CD8-positive, alpha-beta memory T cell (primary cell): Measurements from ENCODE around the gene INTS4. TPM values are rescaled to one million over a fixed set of nuclear protein-coding genes. Genes with fewer than 3 reads are reported as not detected.
"Not testable (repeated sequence)": the region's sequence is repeated elsewhere in the genome, so short reads cannot be mapped to it uniquely, and the experiment has no call there.

ENCODE experiments used
- CTCF ChIA-PET: fragments of 350-600 bp; sonication (Branson Sonifier 250); formaldehyde crosslinking; loops from one replicate; lab custom pipeline; 2021; ENCODE audit warnings: antibody characterized with exemption; lab: Charles Lee
- POLR2A ChIA-PET: fragments of 350-600 bp; sonication (Branson Sonifier 250); formaldehyde crosslinking; loops from one replicate; lab custom pipeline; 2021; ENCODE audit warnings: antibody characterized with exemption; lab: Charles Lee
- DNase-seq, 5 donors: peaks; one replicate each; pipeline versions ENCODE4 v3.0.0 to v3.0.0-alpha.2; 2020 to 2022; ENCODE audit warnings: mixed read lengths in 1 of 5
- H3K27ac ChIP-seq: one replicate; pipeline ENCODE4 v1.7.0; 2013; ENCODE audit warnings: low read depth, mild to moderate bottlenecking, low read length, moderate library complexity
- H3K27me3 ChIP-seq: 2 replicates; pipeline ENCODE4 v1.7.0; 2013; ENCODE audit warnings: low read length, mild to moderate bottlenecking; ENCODE audit not compliant: insufficient read depth, poor library complexity, severe bottlenecking
- H3K36me3 ChIP-seq: 2 replicates; pipeline ENCODE4 v1.7.0; 2013; ENCODE audit warnings: mild to moderate bottlenecking, low read length, moderate library complexity; ENCODE audit not compliant: insufficient read depth
- H3K4me1 ChIP-seq: 2 replicates; pipeline ENCODE4 v1.7.0; 2013; ENCODE audit warnings: mild to moderate bottlenecking, low read length, moderate library complexity; ENCODE audit not compliant: insufficient read depth
- H3K4me3 ChIP-seq: 2 replicates; pipeline ENCODE4 v1.7.0; 2013; ENCODE audit warnings: mild to moderate bottlenecking, low read length
- H3K9me3 ChIP-seq: 2 replicates; pipeline ENCODE4 v1.7.0; 2013; ENCODE audit warnings: mild to moderate bottlenecking, low read length
- H3K27ac Mint-ChIP-seq, 8 donors: one replicate each; pipeline ENCODE4 v1.8.0; 2020 to 2021; ENCODE audit warnings: mixed read lengths in 8 of 8, mild to moderate bottlenecking in 6 of 8, inconsistent platforms in 3 of 8, moderate library complexity in 3 of 8
- H3K27me3 Mint-ChIP-seq, 2 donors: one replicate each; pipeline ENCODE4 v1.8.0; 2020 to 2021; ENCODE audit warnings: mixed read lengths in 2 of 2, mild to moderate bottlenecking in 1 of 2, moderate library complexity in 1 of 2
- H3K36me3 Mint-ChIP-seq, 3 donors: one replicate each; pipeline ENCODE4 v1.8.0; 2020 to 2021; ENCODE audit warnings: mixed read lengths in 3 of 3, inconsistent platforms in 1 of 3, mild to moderate bottlenecking in 1 of 3
- H3K4me1 Mint-ChIP-seq, 3 donors: one replicate each; pipeline ENCODE4 v1.8.0; 2020 to 2021; ENCODE audit warnings: mixed read lengths in 3 of 3, inconsistent platforms in 1 of 3, mild to moderate bottlenecking in 1 of 3
- H3K4me3 Mint-ChIP-seq, 7 donors: one replicate each; pipeline ENCODE4 v1.8.0; 2020 to 2021; ENCODE audit warnings: mixed read lengths in 7 of 7, mild to moderate bottlenecking in 6 of 7, moderate library complexity in 4 of 7, inconsistent platforms in 2 of 7
- H3K9me3 Mint-ChIP-seq, 5 donors: one replicate each; pipeline ENCODE4 v1.8.0; 2020 to 2022; ENCODE audit warnings: mixed read lengths in 5 of 5, mild to moderate bottlenecking in 3 of 5, moderate library complexity in 2 of 5, inconsistent platforms in 1 of 5
- polyA plus RNA-seq: library from polyadenylated mRNA; unstranded; fragments of 300-500 nt; fragmentation: Illumina TruSeq; gene quantifications from one replicate; pipeline ENCODE4 v1.2.3, GENCODE V29; 2021
- total RNA-seq, 2 experiments: library from RNA; stranded (reverse); gene quantifications; one replicate each; pipeline ENCODE4 v1.2.3, GENCODE V29; 2021

The INTS4 gene
- total and polyA plus RNA-seq, 3 experiments from 2014 or later, result 44.5 to 54.9 (median 52.2) TPM

DNA sequence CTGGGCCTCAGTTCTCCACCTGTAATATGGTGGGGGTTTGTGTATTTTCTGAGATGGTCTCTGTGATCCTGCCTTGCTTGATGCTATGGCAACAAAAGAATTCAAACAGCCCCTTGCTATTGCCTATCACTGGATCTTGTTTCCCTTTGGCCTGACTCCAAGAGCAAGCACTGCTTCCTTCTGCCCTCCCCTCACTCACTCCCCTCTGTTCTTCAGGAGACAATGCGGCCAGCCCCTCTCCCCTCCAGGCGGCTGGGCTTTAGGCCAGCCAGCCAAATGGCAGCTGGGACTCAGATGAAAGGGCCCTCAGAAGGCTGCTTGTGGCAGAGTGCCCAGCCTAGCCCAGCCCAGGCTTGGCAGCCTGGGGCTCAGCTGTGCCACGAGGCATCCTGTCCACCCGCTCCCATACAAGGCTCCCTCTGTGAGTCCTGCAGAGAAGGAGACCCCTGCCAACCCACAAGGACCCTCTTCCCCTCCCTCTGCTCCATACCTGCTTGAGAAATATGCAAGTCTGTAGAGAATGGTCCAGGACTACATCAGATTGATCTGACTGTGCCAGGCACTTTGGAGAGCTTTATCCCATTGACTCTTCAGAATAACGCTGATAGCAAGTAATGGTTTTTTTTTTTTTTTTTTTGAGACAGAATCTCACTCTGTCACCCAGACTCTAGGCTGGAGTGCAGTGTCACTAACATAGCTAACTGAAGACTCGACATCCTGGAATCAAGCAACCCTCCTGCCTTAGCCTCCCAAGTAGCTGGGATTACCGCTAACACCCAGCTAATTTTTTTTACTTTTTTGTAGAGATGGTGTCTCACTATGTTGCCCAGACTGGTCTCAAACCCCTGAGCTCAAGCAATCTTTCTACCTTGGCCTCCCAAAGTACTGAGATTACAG lies 36.2 kb upstream of the INTS4 start:
- H3K36me3 ChIP-seq, result no peaks in the 10 kb centered on the region
- Mint-ChIP-seq H3K27me3 (peaks cover 1 to 6% of the 10 kb centered on the region in 2 donors), H3K27ac (no peak overlapping the region), H3K4me1 (no peaks in the 10 kb centered on the region), H3K9me3 (no peaks in the 10 kb centered on the region), H3K4me3 (no peak overlapping the region), H3K36me3 (no peaks in the 10 kb centered on the region)
- no peaks in the 10 kb centered on the region for H3K4me1 ChIP-seq
- no peak for DNase-seq
- ChIA-PET CTCF (interaction anchor here (1.6 kb wide), 1 partner anchor 15 kb away, joined by 8 read pairs; no protein-coding TSS in a partner anchor), POLR2A (no interaction called here)
- H3K27me3 ChIP-seq, result no peaks in the 10 kb centered on the region
- H3K4me3 ChIP-seq, result no peak overlapping the region
- H3K27ac ChIP-seq, result no peak overlapping the region
- H3K9me3 ChIP-seq, result no peaks in the 10 kb centered on the region

- H3K9me3 ChIP-seq, H3K27ac ChIP-seq, H3K4me1 Mint-ChIP-seq, POLR2A ChIA-PET, H3K4me3 ChIP-seq, H3K4me1 ChIP-seq, H3K9me3 Mint-ChIP-seq, CTCF ChIA-PET, DNase-seq, H3K4me3 Mint-ChIP-seq, H3K36me3 ChIP-seq, H3K36me3 Mint-ChIP-seq, H3K27me3 ChIP-seq: not testable (repeated sequence)
- Mint-ChIP-seq H3K27me3 (peaks cover 2 to 10% of the 10 kb centered on the region in 2 donors), H3K27ac (peak overlapping the region in 1 of 8 donors; percentile 52)
Measured at GRCh38 chr11:78028423-78028822, 34.0 kb upstream of the INTS4 start.

DNA sequence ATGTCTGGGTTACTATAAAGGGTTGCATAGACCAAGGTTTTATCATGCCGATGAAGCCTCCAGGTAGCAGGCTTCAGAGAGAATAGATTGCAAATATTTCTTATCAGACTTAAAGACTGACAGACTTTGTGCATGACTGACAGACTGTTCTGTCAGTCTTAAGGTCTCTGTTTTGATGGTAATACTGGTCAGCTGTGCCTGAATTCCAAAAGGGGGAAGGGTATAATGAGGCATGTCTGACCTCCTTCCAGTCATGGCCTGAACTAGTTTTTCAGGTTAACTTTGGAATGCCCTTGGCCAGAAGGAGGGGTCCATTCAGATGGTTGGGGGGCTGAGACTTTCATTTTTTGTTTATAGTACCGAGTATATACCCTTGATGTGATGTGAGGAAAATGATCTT lies 33.3 kb upstream of the INTS4 start:
- Histone ChIP-seq H3K36me3 (no peaks in the 10 kb centered on the region), H3K4me3 (no peak overlapping the region), H3K9me3 (no peaks in the 10 kb centered on the region), H3K4me1 (no peaks in the 10 kb centered on the region), H3K27ac (no peak overlapping the region), H3K27me3 (no peaks in the 10 kb centered on the region)
- H3K27me3 Mint-ChIP-seq, result peaks cover 5 to 14% of the 10 kb centered on the region in 2 donors
- ChIA-PET CTCF (no interaction called here), POLR2A (no interaction called here)
- no peaks in the 10 kb centered on the region for H3K9me3 Mint-ChIP-seq
- H3K4me3 Mint-ChIP-seq, result no peak overlapping the region
- H3K4me1 Mint-ChIP-seq, result peaks cover 0 to 2% (median 0%) of the 10 kb centered on the region in 3 donors
- no peaks in the 10 kb centered on the region for H3K36me3 Mint-ChIP-seq
- H3K27ac Mint-ChIP-seq, result no peak overlapping the region
- DNase-seq, result no peak

DNA sequence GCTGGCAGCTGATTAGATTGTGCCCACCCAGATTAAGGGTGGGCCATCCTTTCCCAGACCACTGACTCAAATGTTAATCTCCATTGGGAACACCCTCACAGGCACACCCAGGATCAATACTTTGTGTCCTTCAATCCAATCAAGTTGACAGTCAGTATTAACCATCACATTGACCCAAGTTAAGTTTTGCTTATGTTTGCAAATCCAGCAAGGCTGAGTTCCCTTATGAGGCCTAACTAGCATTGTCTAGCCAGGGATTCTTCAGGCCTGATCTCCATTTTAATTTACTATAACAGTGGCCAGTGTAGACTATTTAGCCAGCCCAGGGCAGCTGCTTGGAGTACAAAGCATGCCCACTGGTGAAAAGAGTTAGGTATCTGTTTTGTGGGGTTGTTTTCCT lies 30.9 kb upstream of the INTS4 start:
- Histone ChIP-seq H3K36me3 (no peaks in the 10 kb centered on the region), H3K9me3 (no peaks in the 10 kb centered on the region), H3K27ac (no peak overlapping the region), H3K27me3 (no peaks in the 10 kb centered on the region), H3K4me1 (no peaks in the 10 kb centered on the region), H3K4me3 (no peak overlapping the region)
- no peak overlapping the region for H3K4me3 Mint-ChIP-seq
- peaks cover 0 to 4% (median 0%) of the 10 kb centered on the region in 3 donors for H3K4me1 Mint-ChIP-seq
- no peaks in the 10 kb centered on the region for H3K9me3 Mint-ChIP-seq
- POLR2A ChIA-PET, result no interaction called here
- H3K27ac Mint-ChIP-seq, result peak overlapping the region in 1 of 8 donors; percentile 63
- H3K36me3 Mint-ChIP-seq, result no peaks in the 10 kb centered on the region
- CTCF ChIA-PET, result no interaction called here
- peaks cover 11 to 27% of the 10 kb centered on the region in 2 donors for H3K27me3 Mint-ChIP-seq
- DNase-seq, result no peak

DNA sequence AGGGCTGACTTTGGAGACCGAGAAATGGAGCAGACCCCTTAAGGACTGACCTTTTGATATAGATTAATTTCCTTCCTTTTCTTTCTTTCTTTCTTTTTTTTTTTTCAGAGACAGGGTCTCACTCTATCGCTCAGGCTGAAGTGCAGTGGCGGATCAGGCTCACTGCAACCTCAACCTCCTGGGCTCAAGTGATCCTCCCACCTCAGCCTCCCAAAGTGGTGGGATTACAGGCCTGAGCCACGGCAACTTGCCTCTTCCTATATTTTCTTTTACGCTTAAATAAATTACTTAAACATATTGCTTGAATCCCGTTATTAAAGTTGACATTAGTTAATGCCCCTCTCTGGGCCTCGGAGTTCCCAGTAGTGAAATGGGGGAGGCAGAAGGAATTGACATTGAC lies 29.0 kb upstream of the INTS4 start:
- H3K4me1 ChIP-seq, result no peaks in the 10 kb centered on the region
- POLR2A ChIA-PET, result no interaction called here
- H3K27ac ChIP-seq, result no peak overlapping the region
- no peak overlapping the region for H3K4me3 ChIP-seq
- Mint-ChIP-seq H3K4me3 (no peak overlapping the region), H3K9me3 (no peaks in the 10 kb centered on the region), H3K27ac (no peak overlapping the region), H3K27me3 (peaks cover 9 to 27% of the 10 kb centered on the region in 2 donors), H3K4me1 (peaks cover 0 to 4% (median 0%) of the 10 kb centered on the region in 3 donors), H3K36me3 (no peaks in the 10 kb centered on the region)
- H3K36me3 ChIP-seq, result no peaks in the 10 kb centered on the region
- H3K27me3 ChIP-seq, result no peaks in the 10 kb centered on the region
- CTCF ChIA-PET, result no interaction called here
- no peak for DNase-seq
- H3K9me3 ChIP-seq, result no peaks in the 10 kb centered on the region

- ChIA-PET CTCF (no interaction called here), POLR2A (no interaction called here)
- no peak within 1 kb of the TSS for H3K27ac ChIP-seq
- no peaks in the 10 kb centered on the region for H3K27me3 ChIP-seq
- H3K4me3 ChIP-seq, result no peak within 1 kb of the TSS
- Mint-ChIP-seq H3K9me3 (no peaks in the 10 kb centered on the region), H3K4me3 (no peak within 1 kb of the TSS), H3K27ac (peak within 1 kb of the TSS in 1 of 8 donors; percentile 41), H3K27me3 (peaks cover 9 to 23% of the 10 kb centered on the region in 2 donors), H3K36me3 (no peaks in the 10 kb centered on the region), H3K4me1 (peaks cover 0 to 4% (median 0%) of the 10 kb centered on the region in 3 donors)
- no peaks in the 10 kb centered on the region for H3K4me1 ChIP-seq
- no peak for DNase-seq
- no peaks in the 10 kb centered on the region for H3K9me3 ChIP-seq
- H3K36me3 ChIP-seq, result no peaks in the 10 kb centered on the region
Measured at GRCh38 chr11:78022397-78023396, 28.2 kb upstream of the INTS4 start, which contains the start of gene KCTD14. Gene KCTD14 (minus strand): TSS chr11:78023276. CDS start chr11:78023249, 27 bp downstream.

- Histone ChIP-seq H3K4me3 (no peak overlapping the region), H3K9me3 (no peaks in the 10 kb centered on the region), H3K27ac (no peak overlapping the region), H3K4me1 (no peaks in the 10 kb centered on the region), H3K36me3 (no peaks in the 10 kb centered on the region), H3K27me3 (no peaks in the 10 kb centered on the region)
- CTCF ChIA-PET, result interaction anchor here (1.6 kb wide), 1 partner anchor 24 kb away, joined by 5 read pairs; no protein-coding TSS in a partner anchor
- no peaks in the 10 kb centered on the region for H3K36me3 Mint-ChIP-seq
- H3K9me3 Mint-ChIP-seq, result no peaks in the 10 kb centered on the region
- peak overlapping the region in 1 of 8 donors; percentile 40 for H3K27ac Mint-ChIP-seq
- POLR2A ChIA-PET, result no interaction called here
- H3K4me1 Mint-ChIP-seq, result peaks cover 0 to 4% (median 0%) of the 10 kb centered on the region in 3 donors
- H3K4me3 Mint-ChIP-seq, result no peak overlapping the region
- peaks cover 9 to 21% of the 10 kb centered on the region in 2 donors for H3K27me3 Mint-ChIP-seq
- DNase-seq, result no peak
Measured at GRCh38 chr11:78021611-78022010, 27.1 kb upstream of the INTS4 start.
